GM11168 (cell line): ENCODE data around the gene EGFR.

Experiments
- in situ Hi-C: fragments of 300-500 bp; cut with MboI; formaldehyde crosslinking; loops from one replicate; pipeline ENCODE4 v1.12.0; 2022; ENCODE audit warnings: low sequenced_read_pairs; ENCODE audit not compliant: unreplicated experiment

The EGFR gene

GRCh38 chr7:55056577-55057480, 38.0 kb downstream of the EGFR start:
- in situ Hi-C loops = no loop called here

GRCh38 chr7:55058314-55058713, 39.5 kb downstream of the EGFR start:
- in situ Hi-C loops = no loop called here

GRCh38 chr7:55059021-55059420, 40.2 kb downstream of the EGFR start:
- in situ Hi-C loops = no loop called here

GRCh38 chr7:55060085-55060484, 41.3 kb downstream of the EGFR start:
- in situ Hi-C loops = no loop called here

- in situ Hi-C loops = no loop called here
Measured at GRCh38 chr7:55060636-55061022, 41.8 kb downstream of the EGFR start.

GRCh38 chr7:55061726-55062499, 43.1 kb downstream of the EGFR start:
- in situ Hi-C loops = no loop called here

GRCh38 chr7:55063061-55063460, 44.2 kb downstream of the EGFR start:
- in situ Hi-C loops = no loop called here

GRCh38 chr7:55063633-55064032, 44.8 kb downstream of the EGFR start:
- in situ Hi-C loops = no loop called here

GRCh38 chr7:55065079-55065478, 46.3 kb downstream of the EGFR start:
- in situ Hi-C loops = no loop called here

- in situ Hi-C loops = no loop called here
Measured at GRCh38 chr7:55065511-55066229, 46.9 kb downstream of the EGFR start.

- in situ Hi-C loops = no loop called here
Measured at GRCh38 chr7:55066524-55066923, 47.7 kb downstream of the EGFR start.

GRCh38 chr7:55066938-55067337, 48.1 kb downstream of the EGFR start:
- in situ Hi-C loops = no loop called here

GRCh38 chr7:55067748-55068147, 48.9 kb downstream of the EGFR start:
- in situ Hi-C loops = no loop called here

GRCh38 chr7:55069271-55069792, 50.5 kb downstream of the EGFR start:
- in situ Hi-C loops = no loop called here

GRCh38 chr7:55070271-55070743, 51.5 kb downstream of the EGFR start:
- in situ Hi-C loops = no loop called here

GRCh38 chr7:55070854-55071253, 52.0 kb downstream of the EGFR start:
- in situ Hi-C loops = no loop called here

- in situ Hi-C loops = no loop called here
Measured at GRCh38 chr7:55071411-55072175, 52.8 kb downstream of the EGFR start.

- in situ Hi-C loops = no loop called here
Measured at GRCh38 chr7:55072251-55072650, 53.4 kb downstream of the EGFR start.

GRCh38 chr7:55073051-55073511, 54.3 kb downstream of the EGFR start:
- in situ Hi-C loops = no loop called here
